ENCODE data around the gene B4GALT6.

The B4GALT6 gene

DNA sequence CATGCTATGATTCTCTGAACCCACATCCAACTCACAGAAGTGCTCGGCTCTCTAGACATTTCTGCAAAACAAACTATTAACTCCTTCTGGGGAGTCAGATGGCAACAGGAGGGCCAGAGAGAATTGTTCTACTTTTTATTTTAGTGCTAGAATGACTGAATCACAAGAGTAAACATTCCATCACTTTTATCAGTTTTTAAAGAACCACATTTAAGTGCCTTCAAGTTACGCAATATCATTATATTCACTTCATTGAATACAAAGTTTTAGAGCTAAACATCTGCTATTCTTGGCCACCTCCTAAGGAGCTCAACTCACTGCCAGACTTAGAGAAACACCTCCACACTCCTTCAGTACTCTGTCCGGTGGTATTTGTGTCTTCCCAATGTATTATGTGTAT is 22.4 kb downstream of the B4GALT6 start:
- H3K27me3 Mint-ChIP-seq: no peaks in the 10 kb centered on the region
- H3K4me3 Mint-ChIP-seq: no peak overlapping the region
- no peak for DNase-seq
- no peak overlapping the region for H3K27ac Mint-ChIP-seq
- H3K36me3 Mint-ChIP-seq: no peaks in the 10 kb centered on the region
- H3K9me3 Mint-ChIP-seq: no peaks in the 10 kb centered on the region
- H3K4me1 Mint-ChIP-seq: peaks cover 18% of the 10 kb centered on the region
- CTCF ChIA-PET: interaction anchor here (1.2 kb wide), 1 partner anchor 60 kb away, joined by 3 read pairs; no protein-coding TSS in a partner anchor

DNA sequence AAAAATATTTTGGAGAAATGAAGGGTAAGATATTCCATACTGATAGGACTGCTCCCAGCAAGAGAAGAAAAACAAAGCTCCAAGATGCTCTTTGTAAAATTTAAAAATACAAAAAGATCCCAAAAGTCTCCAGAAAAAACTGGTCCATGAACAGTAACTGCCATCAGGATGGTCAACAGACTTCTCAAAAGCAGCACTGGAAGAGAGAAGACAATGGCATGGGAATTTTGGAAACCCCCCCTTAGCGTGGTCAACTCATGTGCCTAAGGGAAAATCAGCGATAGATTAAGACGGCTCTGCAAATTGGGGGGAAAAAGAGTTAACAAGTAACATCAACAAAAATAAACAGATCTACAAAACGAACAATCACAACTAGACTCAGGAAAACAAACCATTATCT is 23.6 kb downstream of the B4GALT6 start:
- DNase-seq: no peak
- no peaks in the 10 kb centered on the region for H3K9me3 Mint-ChIP-seq
- no peaks in the 10 kb centered on the region for H3K27me3 Mint-ChIP-seq
- H3K4me1 Mint-ChIP-seq: peaks cover 18% of the 10 kb centered on the region
- CTCF ChIA-PET: interaction anchor here (1.2 kb wide), 2 partner anchors 9 to 62 kb away, joined by 3 read pairs; no protein-coding TSS in a partner anchor
- H3K36me3 Mint-ChIP-seq: no peaks in the 10 kb centered on the region
- H3K27ac Mint-ChIP-seq: no peak overlapping the region
- no peak overlapping the region for H3K4me3 Mint-ChIP-seq

DNA sequence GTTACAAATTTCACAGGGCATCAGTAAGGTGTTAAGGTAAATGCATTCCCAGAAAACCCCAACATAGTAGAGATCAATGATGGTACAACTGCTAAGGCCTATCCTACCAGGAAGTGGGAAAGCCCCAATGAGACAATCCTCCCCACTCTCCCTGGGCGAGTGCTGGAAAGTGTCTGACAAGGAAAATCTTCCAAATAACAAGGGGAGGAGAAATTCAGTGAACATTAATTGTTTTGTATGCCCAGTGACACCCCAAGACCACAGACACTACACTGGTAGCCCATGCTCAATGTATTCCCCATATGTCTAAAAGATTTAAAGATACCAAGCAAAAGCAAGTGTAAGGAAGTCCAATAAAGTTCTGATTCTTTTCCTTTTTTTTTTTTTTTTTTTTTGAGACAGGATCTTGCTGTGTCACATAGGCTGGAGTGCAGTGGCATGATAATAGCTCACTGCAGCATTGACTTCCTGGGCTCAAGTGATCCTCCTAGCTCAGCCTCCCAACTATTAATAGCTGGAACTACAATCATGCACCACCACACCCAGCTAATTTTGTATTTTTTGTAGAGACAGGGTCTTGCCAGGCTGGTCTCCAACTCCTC is 24.7 kb downstream of the B4GALT6 start:
- Mint-ChIP-seq H3K36me3 (no peaks in the 10 kb centered on the region), H3K27me3 (no peaks in the 10 kb centered on the region), H3K4me3 (no peak overlapping the region), H3K27ac (peak overlapping the region; percentile 70), H3K9me3 (no peaks in the 10 kb centered on the region), H3K4me1 (peaks cover 18% of the 10 kb centered on the region)
- no peak for DNase-seq
- CTCF ChIA-PET: no interaction called here

DNA sequence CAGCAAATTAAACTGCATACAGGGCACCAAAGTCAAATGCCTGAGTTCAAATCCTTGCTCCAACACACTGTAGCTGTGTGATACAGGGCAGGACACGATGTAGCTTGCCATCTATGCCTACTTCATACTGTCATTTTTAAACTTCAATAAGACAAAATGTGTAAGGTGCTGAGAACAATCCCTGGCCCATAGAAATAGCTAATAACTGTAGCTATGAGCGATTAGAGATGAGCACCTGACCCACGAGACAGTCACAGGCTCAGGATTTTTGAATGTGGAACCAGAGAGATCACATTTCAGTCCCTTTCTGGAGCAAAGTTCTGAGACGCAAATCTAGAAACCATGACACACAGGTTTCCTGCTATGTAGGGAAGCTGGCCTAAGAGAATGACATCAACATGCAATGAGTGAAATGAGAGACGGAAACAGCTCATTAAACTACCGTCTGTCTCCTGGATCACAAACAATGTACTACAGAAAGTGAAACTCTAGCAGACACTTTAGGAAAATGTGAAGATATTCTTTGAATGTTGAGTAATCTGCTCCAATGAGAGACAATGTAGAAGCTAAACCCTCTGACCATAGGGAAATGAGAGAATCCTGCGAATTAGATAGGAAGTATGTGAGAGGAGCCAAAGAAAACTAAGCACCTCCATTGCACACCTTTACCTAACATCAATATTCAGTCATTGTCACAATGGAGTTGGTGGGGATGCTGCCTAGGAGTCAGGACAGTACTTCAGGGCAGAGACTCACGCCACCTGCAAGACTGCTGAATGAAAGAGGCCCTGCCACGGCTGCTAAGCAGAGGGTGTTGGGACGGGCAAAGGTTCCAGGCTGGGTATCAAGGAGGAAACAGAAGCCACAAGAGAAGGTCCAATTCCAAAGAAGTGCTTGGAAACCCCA is 25.5 kb downstream of the B4GALT6 start:
- Mint-ChIP-seq H3K36me3 (no peaks in the 10 kb centered on the region), H3K4me1 (peaks cover 18% of the 10 kb centered on the region), H3K27me3 (no peaks in the 10 kb centered on the region), H3K4me3 (no peak overlapping the region), H3K27ac (peak overlapping the region; percentile 70), H3K9me3 (no peaks in the 10 kb centered on the region)
- DNase-seq: no peak
- CTCF ChIA-PET: interaction anchor here (1.1 to 1.5 kb wide), 3 partner anchors 12 to 26 kb away, joined by 3 to 11 read pairs (median 4); partner anchors contain the start of gene B4GALT6

DNA sequence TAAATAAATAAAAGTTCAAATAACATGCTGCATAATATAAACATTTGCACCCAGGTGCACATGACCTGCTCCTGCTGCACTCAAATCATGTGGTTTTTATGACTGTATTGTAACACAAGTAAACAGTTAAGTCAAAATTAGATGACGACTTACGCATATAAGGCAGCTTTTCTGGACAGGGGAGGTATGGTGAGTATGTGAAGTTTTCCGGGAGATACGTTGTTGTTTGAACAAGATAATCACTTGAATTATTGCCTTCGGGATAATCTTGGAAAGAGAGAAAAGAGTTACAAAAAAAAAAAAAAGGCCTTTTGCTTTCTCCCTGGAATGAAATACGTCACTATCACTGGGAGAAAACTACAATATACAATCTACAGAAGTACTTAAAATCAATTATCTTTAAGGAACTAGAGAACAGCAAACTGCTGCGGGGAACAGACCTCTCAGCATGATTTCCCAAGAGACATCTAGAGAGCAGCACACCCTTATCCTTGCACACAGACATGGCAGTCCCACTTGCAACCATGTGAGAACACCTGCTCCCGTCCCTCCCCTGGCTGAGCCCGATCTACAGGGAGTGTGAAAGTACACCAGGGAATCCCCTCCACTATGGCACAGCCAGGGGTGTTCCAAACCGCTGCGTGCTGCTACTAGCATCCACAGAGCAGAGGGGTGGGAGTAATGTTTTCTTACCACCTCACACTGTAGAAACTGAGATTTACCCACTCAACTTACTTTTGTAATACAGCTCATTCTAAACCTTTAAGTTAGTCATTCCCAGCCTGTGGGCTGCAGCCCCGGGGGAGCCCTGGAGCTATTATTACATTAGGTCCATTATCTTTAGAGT is 26.3 kb downstream of the B4GALT6 start:
- Mint-ChIP-seq H3K9me3 (no peaks in the 10 kb centered on the region), H3K36me3 (no peaks in the 10 kb centered on the region), H3K27ac (no peak overlapping the region), H3K27me3 (peaks cover 2% of the 10 kb centered on the region), H3K4me1 (peaks cover 18% of the 10 kb centered on the region), H3K4me3 (no peak overlapping the region)
- CTCF ChIA-PET: interaction anchor here (0.7 to 1.5 kb wide), 4 partner anchors 11 to 244 kb away, joined by 3 to 11 read pairs (median 4); partner anchors contain the start of gene B4GALT6
- DNase-seq: no peak

DNA sequence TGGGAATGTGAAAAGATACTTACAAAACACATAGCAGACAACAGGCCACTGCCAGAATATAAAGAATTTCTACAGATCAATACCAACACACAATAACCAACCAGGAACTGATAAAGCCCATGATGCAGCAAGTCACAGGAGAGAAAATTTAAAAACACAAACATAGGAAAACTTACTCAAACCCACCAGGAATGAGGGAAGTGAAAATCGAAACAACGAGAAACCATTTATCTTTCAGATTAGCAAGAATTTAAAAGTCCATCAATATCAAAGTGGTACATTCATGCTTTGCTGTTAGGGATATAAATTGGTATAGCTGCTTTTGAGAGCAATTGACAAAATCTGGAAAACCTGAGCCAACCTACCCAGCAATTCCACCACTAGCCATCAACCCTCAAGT is 27.6 kb downstream of the B4GALT6 start:
- Mint-ChIP-seq H3K9me3 (no peaks in the 10 kb centered on the region), H3K4me3 (no peak overlapping the region), H3K27ac (no peak overlapping the region), H3K27me3 (peaks cover 15% of the 10 kb centered on the region), H3K36me3 (no peaks in the 10 kb centered on the region), H3K4me1 (peaks cover 18% of the 10 kb centered on the region)
- CTCF ChIA-PET: interaction anchor here (0.9 kb wide), 1 partner anchor 66 kb away, joined by 3 read pairs; no protein-coding TSS in a partner anchor
- DNase-seq: no peak

DNA sequence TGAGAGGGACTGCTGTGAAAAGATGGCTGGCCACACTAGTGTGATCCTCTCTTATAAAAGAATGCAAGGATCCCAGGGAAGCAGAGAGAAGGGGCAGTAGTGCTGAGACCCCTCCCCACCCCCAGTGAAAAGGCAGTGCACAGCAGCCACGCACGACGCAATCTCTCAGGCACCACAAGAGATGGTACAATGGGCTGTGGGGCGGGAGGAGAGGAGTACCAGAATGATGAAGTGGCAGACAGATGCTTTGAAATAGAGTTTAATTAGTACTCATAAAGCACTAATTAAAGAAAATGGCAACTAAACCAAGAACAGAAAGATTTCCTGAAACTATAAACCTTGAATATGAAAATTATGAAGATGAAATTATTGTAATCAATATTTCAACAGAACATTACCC is 29.0 kb downstream of the B4GALT6 start:
- no peaks in the 10 kb centered on the region for H3K36me3 Mint-ChIP-seq
- H3K27ac Mint-ChIP-seq: no peak overlapping the region
- no peaks in the 10 kb centered on the region for H3K9me3 Mint-ChIP-seq
- CTCF ChIA-PET: no interaction called here
- no peak overlapping the region for H3K4me3 Mint-ChIP-seq
- H3K27me3 Mint-ChIP-seq: peaks cover 26% of the 10 kb centered on the region
- no peak for DNase-seq
- peaks cover 18% of the 10 kb centered on the region for H3K4me1 Mint-ChIP-seq

DNA sequence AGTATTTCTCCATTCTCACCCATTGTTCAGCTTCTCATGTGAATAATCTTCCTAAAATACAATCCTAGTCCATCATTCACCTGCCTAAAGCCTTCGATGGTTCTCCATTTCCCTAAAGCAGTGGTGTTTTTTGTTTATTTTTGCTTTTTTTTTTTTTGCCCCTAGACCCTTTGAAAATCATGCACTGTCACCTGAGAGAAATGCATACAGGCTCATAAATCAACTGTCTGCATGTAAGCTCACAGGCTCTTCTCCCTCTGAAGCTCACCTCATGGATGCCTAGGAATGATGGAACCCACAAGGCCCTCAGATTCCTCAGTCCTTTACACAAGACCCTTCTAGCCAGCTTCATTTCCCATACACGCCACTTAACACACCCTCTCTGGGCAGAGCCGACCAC is 31.5 kb downstream of the B4GALT6 start:
- peaks cover 29% of the 10 kb centered on the region for H3K27me3 Mint-ChIP-seq
- peak overlapping the region; percentile 4 for H3K27ac Mint-ChIP-seq
- H3K4me3 Mint-ChIP-seq: no peak overlapping the region
- CTCF ChIA-PET: no interaction called here
- H3K36me3 Mint-ChIP-seq: no peaks in the 10 kb centered on the region
- no peaks in the 10 kb centered on the region for H3K4me1 Mint-ChIP-seq
- no peaks in the 10 kb centered on the region for H3K9me3 Mint-ChIP-seq
- DNase-seq: no peak

DNA sequence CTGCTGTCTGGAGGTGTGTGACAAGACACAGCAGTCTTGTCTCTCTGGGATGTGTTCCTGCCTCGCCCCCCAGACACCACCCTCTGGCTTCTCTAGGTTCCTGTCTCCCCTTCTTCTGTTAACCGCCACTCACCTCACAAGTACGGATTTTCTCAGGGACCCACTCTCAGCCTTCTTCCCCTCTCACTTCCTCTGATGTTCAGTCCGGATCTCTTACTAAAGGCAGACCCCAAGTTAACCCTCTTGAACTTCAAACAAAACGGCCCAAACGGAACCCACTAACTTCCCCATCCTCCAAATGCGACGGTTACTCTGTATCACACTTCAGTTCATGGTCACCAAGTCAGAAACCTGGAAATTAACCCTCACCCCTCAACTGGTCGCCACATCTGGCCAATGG is 32.0 kb downstream of the B4GALT6 start:
- CTCF ChIA-PET: no interaction called here
- Mint-ChIP-seq H3K27me3 (peaks cover 34% of the 10 kb centered on the region), H3K36me3 (no peaks in the 10 kb centered on the region), H3K9me3 (no peaks in the 10 kb centered on the region), H3K27ac (peak overlapping the region; percentile 4), H3K4me3 (no peak overlapping the region), H3K4me1 (peaks cover under 1% of the 10 kb centered on the region)
- DNase-seq: no peak

DNA sequence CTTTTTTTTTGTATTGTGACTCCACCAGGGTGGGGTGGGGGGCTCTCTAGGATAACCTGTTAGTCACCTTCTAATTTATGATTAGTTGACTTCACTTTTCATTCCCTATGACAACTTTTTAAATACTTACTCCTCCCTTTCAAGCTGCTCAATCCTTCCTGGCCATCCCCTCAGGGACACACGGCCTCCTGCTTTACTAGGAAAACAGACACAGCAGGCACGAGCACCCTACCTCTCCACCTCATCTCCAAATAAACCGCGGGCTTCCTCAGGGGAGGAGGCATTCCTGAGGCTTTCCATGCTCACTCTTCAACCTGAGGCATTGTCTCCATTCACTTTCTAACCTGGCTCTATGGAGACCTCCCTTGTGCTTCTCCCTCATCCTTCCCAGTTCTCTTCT is 33.0 kb downstream of the B4GALT6 start:
- Mint-ChIP-seq H3K36me3 (no peaks in the 10 kb centered on the region), H3K4me3 (no peak overlapping the region), H3K4me1 (peaks cover 8% of the 10 kb centered on the region), H3K27me3 (peaks cover 36% of the 10 kb centered on the region), H3K9me3 (no peaks in the 10 kb centered on the region), H3K27ac (no peak overlapping the region)
- no peak for DNase-seq
- CTCF ChIA-PET: interaction anchor here (1.6 kb wide), 1 partner anchor 9 kb away, joined by 3 read pairs; no protein-coding TSS in a partner anchor

DNA sequence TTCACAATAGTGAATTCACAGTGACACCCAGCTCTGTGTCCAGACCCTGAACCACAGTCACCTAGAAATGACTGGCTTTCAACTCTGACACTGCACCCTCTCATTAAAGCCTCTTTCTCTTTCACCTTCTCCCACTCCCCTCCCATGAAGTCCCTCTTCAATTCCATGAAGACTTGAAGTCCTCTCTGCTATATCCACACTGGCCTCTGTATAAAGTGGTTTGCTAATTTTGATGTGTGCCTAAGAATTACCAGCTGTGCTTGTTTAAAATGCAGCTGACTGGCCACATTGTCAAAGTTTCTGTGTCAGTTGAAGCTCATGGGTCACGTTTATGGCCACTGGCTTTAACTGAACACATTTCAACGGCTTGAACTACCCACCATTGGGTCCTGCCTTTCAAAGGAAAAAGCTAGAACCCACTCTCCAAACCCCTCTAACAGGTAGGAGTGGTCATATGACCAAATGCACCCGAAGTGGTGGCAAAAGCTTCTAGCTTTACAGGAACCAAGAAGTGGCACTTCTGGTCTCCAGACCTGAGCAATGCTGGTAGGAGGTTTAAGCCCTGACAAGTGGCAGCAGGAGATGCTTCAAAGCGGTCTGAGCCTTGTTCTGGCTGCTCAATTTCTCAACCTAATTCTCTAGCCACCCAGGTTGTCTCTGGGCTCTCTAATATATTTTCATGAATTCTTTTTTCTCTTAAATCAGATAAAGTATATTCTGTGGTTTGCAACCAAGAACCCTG is 34.2 kb downstream of the B4GALT6 start:
- no peak for DNase-seq
- CTCF ChIA-PET: interaction anchor here (0.7 to 1.6 kb wide), 2 partner anchors 11 to 14 kb away, joined by 3 read pairs; no protein-coding TSS in a partner anchor
- H3K36me3 Mint-ChIP-seq: no peaks in the 10 kb centered on the region
- H3K4me1 Mint-ChIP-seq: peaks cover 13% of the 10 kb centered on the region
- peaks cover 36% of the 10 kb centered on the region for H3K27me3 Mint-ChIP-seq
- H3K9me3 Mint-ChIP-seq: no peaks in the 10 kb centered on the region
- H3K27ac Mint-ChIP-seq: no peak overlapping the region
- H3K4me3 Mint-ChIP-seq: no peak overlapping the region

DNA sequence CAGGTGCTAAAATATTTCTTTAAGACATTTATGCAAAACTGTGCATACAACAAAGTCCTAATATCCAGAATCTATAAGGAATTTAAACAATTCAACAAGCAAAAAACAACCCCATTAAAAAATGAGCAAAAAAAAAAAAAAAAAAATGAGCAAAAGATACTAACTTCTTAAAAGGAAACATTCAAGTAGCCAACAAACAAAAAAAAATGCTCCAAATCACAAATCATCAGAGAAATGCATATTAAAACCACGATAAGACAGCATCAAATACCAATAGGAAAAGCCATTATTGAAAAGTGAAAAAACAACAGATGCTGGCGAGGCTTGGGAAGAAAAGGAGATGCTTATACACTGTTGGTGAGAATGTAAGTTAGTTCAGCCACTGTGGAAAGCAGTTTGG is 34.9 kb downstream of the B4GALT6 start:
- DNase-seq: no peak
- CTCF ChIA-PET: interaction anchor here (0.7 kb wide), 1 partner anchor 15 kb away, joined by 3 read pairs; no protein-coding TSS in a partner anchor
- peaks cover 36% of the 10 kb centered on the region for H3K27me3 Mint-ChIP-seq
- H3K4me1 Mint-ChIP-seq: peaks cover 13% of the 10 kb centered on the region
- no peak overlapping the region for H3K4me3 Mint-ChIP-seq
- H3K36me3 Mint-ChIP-seq: no peaks in the 10 kb centered on the region
- no peaks in the 10 kb centered on the region for H3K9me3 Mint-ChIP-seq
- H3K27ac Mint-ChIP-seq: no peak overlapping the region

DNA sequence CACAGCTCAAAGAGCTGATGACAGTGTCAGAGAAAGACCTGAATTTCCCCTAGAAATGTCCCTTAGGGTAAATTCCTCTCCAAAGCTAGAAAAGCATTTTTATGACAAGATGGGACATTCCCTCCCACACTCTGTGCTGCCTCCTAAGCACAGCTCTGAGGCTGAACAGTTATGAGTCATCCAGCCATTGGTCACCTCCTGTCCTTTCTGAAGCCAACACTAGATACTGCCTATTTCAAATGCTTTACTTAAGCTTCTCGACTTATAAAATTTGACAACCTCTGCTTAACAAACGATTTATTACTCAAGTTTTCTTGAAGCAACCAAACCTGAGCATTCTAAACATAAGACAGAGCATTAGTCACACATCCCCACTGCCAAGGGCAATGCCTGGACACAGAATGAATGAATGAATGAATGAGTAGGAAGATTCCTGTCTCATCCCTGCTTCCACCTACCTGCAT is 35.4 kb downstream of the B4GALT6 start:
- Mint-ChIP-seq H3K9me3 (no peaks in the 10 kb centered on the region), H3K27me3 (peaks cover 36% of the 10 kb centered on the region), H3K36me3 (no peaks in the 10 kb centered on the region), H3K27ac (no peak overlapping the region), H3K4me1 (peaks cover 13% of the 10 kb centered on the region), H3K4me3 (no peak overlapping the region)
- no peak for DNase-seq
- CTCF ChIA-PET: no interaction called here
